Measurements from ENCODE around the gene BMP7.

GRCh38 chr20:57255183-57255582 lies 11.3 kb downstream of the BMP7 start:
- TF ChIP-seq CTCF (IDR thresholded peaks at IDR 0.05) (no peak), EP300 (IDR thresholded peaks at IDR 0.05) (no peak)
